GM12865 (cell line): Measurements from ENCODE around the gene KHSRP.

Experiments used
- DNase-seq: peaks from one replicate; pipeline ENCODE4 v3.0.0; 2010; ENCODE audit warnings: low read depth
- H3K4me3 ChIP-seq: 2 replicates; pipeline ENCODE4 v1.5.1; 2011; ENCODE audit warnings: mild to moderate bottlenecking, low read depth, low read length, control low read depth
- CTCF ChIP-seq: IDR thresholded peaks from 2 replicates; pipeline ENCODE4 v1.5.1; 2011; ENCODE audit warnings: low read length, control low read depth, low read depth, inconsistent platforms; ENCODE audit not compliant: insufficient read depth; ENCODE audit errors: missing control alignments

Gene KHSRP

DNA sequence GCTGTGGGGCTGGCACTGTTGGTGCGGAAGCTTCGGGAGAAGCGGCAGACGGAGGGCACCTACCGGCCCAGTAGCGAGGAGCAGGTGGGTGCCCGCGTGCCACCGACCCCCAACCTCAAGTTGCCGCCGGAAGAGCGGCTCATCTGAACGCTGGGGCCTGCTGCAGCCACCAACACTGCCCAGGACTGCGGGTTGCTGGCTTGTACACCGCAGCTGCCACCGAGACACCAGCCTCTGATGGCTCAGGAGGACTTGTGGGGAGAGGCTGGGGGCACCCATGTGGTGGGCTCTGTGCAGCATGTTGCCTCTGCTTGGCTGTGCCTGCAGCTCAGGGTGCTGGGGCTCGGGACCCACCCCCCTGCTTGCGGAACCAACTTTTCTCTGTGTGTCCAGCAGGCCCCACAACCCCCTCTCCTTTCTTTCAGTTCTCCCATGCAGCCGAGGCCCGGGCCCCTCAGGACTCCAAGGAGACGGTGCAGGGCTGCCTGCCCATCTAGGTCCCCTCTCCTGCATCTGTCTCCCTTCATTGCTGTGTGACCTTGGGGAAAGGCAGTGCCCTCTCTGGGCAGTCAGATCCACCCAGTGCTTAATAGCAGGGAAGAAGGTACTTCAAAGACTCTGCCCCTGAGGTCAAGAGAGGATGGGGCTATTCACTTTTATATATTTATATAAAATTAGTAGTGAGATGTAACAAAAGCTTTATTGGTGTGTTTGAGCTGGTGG is 42.1 kb upstream of the KHSRP start:
- TF ChIP-seq CTCF: no peak
- DNase-seq: no peak
- no peak overlapping the region for H3K4me3 ChIP-seq

DNA sequence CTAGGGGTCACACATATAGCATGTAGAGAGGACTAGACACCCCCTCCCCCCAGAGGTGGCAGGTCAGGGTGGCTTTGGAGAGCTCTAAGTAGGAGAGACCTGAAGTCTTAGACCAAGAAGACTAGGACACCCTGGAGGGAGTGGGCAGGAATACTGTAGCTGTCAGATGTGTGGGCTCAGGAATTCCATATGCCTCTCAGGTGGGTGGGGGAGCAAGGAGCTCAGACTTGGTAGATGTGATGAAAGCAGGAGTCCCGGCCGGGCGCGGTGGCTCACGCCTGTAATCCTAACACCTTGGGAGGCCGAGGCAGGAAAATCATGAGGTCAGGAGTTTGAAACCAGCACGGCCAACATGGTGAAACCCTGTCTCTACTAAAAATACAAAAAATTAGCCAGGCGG is 41.1 kb upstream of the KHSRP start:
- no peak overlapping the region for H3K4me3 ChIP-seq
- TF ChIP-seq CTCF: no peak

GRCh38 chr19:6465006-6465405 is 40.4 kb upstream of the KHSRP start:
- H3K4me3 ChIP-seq: no peak overlapping the region
- no peak for TF ChIP-seq CTCF
- DNase-seq: no peak

More for the DNA sequence above, 41.1 kb upstream of the KHSRP start:
- DNase-seq: no peak

GRCh38 chr19:6464070-6464873 is 39.7 kb upstream of the KHSRP start, which contains the start of gene CRB3:
Gene CRB3 (plus strand): TSS chr19:6464271. CDS start chr19:6464702, 431 bp downstream.
- DNase-seq: no peak
- no peak for TF ChIP-seq CTCF
- no peak within 1 kb of the TSS for H3K4me3 ChIP-seq

- TF ChIP-seq CTCF: peak; percentile 67
- DNase-seq: peak; percentile 99
- H3K4me3 ChIP-seq: peak overlapping the region; percentile 94
These were observed 35.7 kb upstream of the KHSRP start for GRCh38 chr19:6460099-6460884.

DNA sequence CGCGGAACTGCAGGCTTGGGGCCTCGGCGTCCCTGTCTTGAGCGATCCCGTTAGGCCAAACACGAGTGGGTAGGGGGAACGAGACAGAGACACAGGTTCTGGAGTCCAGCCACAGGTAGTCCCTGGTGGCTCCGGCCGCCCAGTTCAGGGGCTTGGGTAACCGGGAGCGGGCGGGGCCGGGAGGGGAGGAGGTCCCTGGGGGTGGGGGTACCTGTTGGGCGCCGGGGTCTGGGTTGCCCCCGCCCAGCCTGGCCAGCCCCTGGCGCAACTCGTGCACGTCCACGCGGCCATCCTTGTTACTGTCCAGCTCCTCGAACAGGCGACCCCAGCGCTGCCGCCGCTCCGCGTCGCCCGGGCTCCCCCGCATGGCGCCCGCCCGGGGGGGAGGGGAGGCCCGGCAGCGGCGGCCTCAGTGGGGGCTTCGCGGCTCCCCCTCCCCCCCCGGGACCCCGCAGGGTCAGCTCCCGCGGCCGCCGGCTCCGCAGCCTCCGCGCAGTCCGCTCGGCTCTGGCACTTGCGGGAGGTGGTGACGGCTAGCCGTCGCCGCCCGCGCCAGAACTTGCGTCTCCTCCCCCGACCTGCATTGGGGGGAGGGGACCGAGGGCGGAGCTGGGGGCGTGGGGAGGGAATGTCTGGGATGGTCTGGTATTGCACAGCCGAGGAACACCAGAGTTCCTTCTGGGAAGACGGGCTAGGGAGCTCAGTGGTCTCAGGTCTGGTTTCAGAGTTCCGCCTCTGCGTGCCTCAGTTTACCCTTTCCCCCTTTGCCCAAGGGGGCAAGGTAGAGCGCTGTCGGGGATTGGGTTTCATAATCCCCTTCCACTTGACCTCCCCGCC is 34.9 kb upstream of the KHSRP start, which contains the start of gene SLC25A23:
Gene SLC25A23, minus strand, starts transcription at position 531 of the 837 bp plus-strand sequence. Its CDS starts 164 bp downstream, at position 367.
- DNase-seq: peak; percentile 90
- peak within 1 kb of the TSS; percentile 94 for H3K4me3 ChIP-seq
- no peak for TF ChIP-seq CTCF
